K562 (cell line): ENCODE measurements around the gene LRCH1. TPM values are rescaled to one million over a fixed set of nuclear protein-coding genes. Genes with fewer than 3 reads are reported as not detected.

Experiments used
- ATAC-seq: fragments of 200-7000 bp; cut with Tn5 transposase; 3 replicates; pipeline ENCODE4 v1.9.1; 2020; ENCODE audit warnings: moderate library complexity
- BruUV-seq: library from RNA; stranded (reverse); fragments of 400-500 nt; replicated peaks from 2 replicates; lab custom pipeline; 2021; lab: Mats Ljungman, UMichigan
- CTCF ChIA-PET: fragments of 300-600 bp; formaldehyde crosslinking; extraction: SDS; loops from one replicate; lab custom pipeline; 2021; ENCODE audit warnings: low intra/inter-chr PET ratio; lab: Yijun Ruan, JAX
- POLR2A ChIA-PET: fragments of 300-600, 350-650 bp; sonication (Branson Sonifier 250); formaldehyde crosslinking; extraction: SDS; loops from one replicate; lab custom pipeline; 2021; ENCODE audit warnings: antibody characterized with exemption, inconsistent platforms; lab: Yijun Ruan, JAX
- DNase-seq, 4 experiments: peaks; one replicate each; pipeline versions ENCODE4 v3.0.0 to v3.0.0-alpha.2; 2011 to 2018; ENCODE audit warnings: low spot score in 3 of 4, mixed read lengths in 3 of 4; ENCODE audit errors: extremely low read depth in 1 of 4
- FAIRE-seq: peaks from 2 replicates; lab custom pipeline; 2011; peaks lifted over from hg19 to GRCh38; lab: Jason Lieb, UNC
- H2AFZ ChIP-seq: 2 replicates; pipeline ENCODE4 v1.6.0; 2011; ENCODE audit warnings: low read depth, low read length, control low read depth, inconsistent platforms
- H3K27ac ChIP-seq: fragments of 200-600 bp; 3 replicates; pipeline ENCODE4 v1.8.0; 2011; ENCODE audit warnings: low read depth, mild to moderate bottlenecking, control low read depth, inconsistent platforms, low read length, moderate library complexity, mixed read lengths; ENCODE audit errors: extremely low read depth
- H3K27me3 ChIP-seq, 2 experiments: fragments of 300-600 bp in 1 of 2; 2 replicates in 1 of 2; 3 replicates in 1 of 2; pipeline versions ENCODE4 v1.6.0 to v1.8.0; 2011; ENCODE audit warnings: inconsistent platforms in 2 of 2, low read length in 2 of 2, mild to moderate bottlenecking in 1 of 2, mixed read lengths in 1 of 2, moderate library complexity in 1 of 2; ENCODE audit not compliant: control insufficient read depth in 2 of 2, insufficient read depth in 2 of 2
- H3K36me3 ChIP-seq: fragments of 300-600 bp; 3 replicates; pipeline ENCODE4 v1.8.0; 2011; ENCODE audit warnings: mild to moderate bottlenecking, low read length, inconsistent platforms; ENCODE audit not compliant: control insufficient read depth, insufficient read depth
- H3K4me1 ChIP-seq, 2 experiments: fragments of 200-600 bp in 1 of 2; replicated peaks in 1 of 2; 2 replicates in 1 of 2; 3 replicates in 1 of 2; pipeline versions ENCODE4 v1.5.1 to v1.8.0; 2011; ENCODE audit warnings: inconsistent platforms in 2 of 2, low read length in 2 of 2, mild to moderate bottlenecking in 1 of 2, mixed read lengths in 1 of 2, moderate library complexity in 1 of 2; ENCODE audit not compliant: control insufficient read depth in 2 of 2, insufficient read depth in 2 of 2
- H3K4me2 ChIP-seq: 2 replicates; pipeline ENCODE4 v1.6.1; 2011; ENCODE audit warnings: low read length, control low read depth, inconsistent platforms, mixed read lengths; ENCODE audit not compliant: insufficient read depth
- H3K4me3 ChIP-seq: fragments of 200-600 bp; sonication (generic), shearing (Covaris generic); 2 replicates; pipeline ENCODE4 v1.5.1; 2016; ENCODE audit warnings: control low read depth, inconsistent platforms
- H3K79me2 ChIP-seq: fragments of 200-600 bp; 3 replicates; pipeline ENCODE4 v1.8.0; 2011; ENCODE audit warnings: low read length, inconsistent platforms; ENCODE audit not compliant: control insufficient read depth, insufficient read depth
- H3K9ac ChIP-seq, 2 experiments: 2 replicates each; pipeline versions ENCODE4 v1.6.0 to v1.6.1; 2011; ENCODE audit warnings: low read depth in 2 of 2, low read length in 2 of 2, control low read depth in 1 of 2, inconsistent platforms in 1 of 2, mild to moderate bottlenecking in 1 of 2, mixed read lengths in 1 of 2; ENCODE audit not compliant: insufficient read depth in 1 of 2
- H3K9me1 ChIP-seq: one replicate; pipeline ENCODE4 v1.6.0; 2011; ENCODE audit warnings: inconsistent platforms, mild to moderate bottlenecking, low read length, moderate library complexity; ENCODE audit not compliant: control insufficient read depth, insufficient read depth
- H3K9me3 ChIP-seq: replicated peaks from 2 replicates; pipeline ENCODE4 v1.5.1; 2011; ENCODE audit warnings: low read depth, low read length, inconsistent platforms; ENCODE audit not compliant: control insufficient read depth, insufficient read depth
- H4K20me1 ChIP-seq: replicated peaks from 2 replicates; pipeline ENCODE4 v1.6.1; 2011; ENCODE audit warnings: low read length, inconsistent platforms, mixed read lengths; ENCODE audit not compliant: control insufficient read depth, insufficient read depth
- ARID1B ChIP-seq: fragments of 450-650 bp; IDR thresholded peaks from 2 replicates; pipeline ENCODE4 v1.6.1; 2016; ENCODE audit warnings: antibody characterized with exemption, mild to moderate bottlenecking, inconsistent platforms
- DDX20 ChIP-seq: fragments of 450-650 bp; IDR thresholded peaks from 2 replicates; pipeline ENCODE4 v1.6.1; 2016; ENCODE audit warnings: missing genetic modification characterization, low read depth, mild to moderate bottlenecking, missing compliant biosample characterization, moderate library complexity
- EWSR1 ChIP-seq: fragments of 450-650 bp; IDR thresholded peaks from 2 replicates; pipeline ENCODE4 v1.6.1; 2018; ENCODE audit warnings: borderline replicate concordance, mild to moderate bottlenecking, low read depth, moderate library complexity; ENCODE audit not compliant: partially characterized antibody
- GATAD2B ChIP-seq: fragments of 450-650 bp; IDR thresholded peaks from 2 replicates; pipeline ENCODE4 v1.6.1; 2017; ENCODE audit warnings: mild to moderate bottlenecking, borderline replicate concordance
- HNRNPL ChIP-seq: fragments of 200-400 bp; formaldehyde crosslinking; IDR thresholded peaks from 2 replicates; pipeline ENCODE4 v1.6.1; 2017; ENCODE audit warnings: low read depth, mild to moderate bottlenecking, low read length
- NFXL1 ChIP-seq: fragments of 450-650 bp; formaldehyde crosslinking; IDR thresholded peaks from 2 replicates; pipeline ENCODE4 v1.4.0; 2021; ENCODE audit warnings: mild to moderate bottlenecking
- ZNF316 ChIP-seq: fragments of 450-650 bp; IDR thresholded peaks from 2 replicates; pipeline ENCODE4 v1.6.1; 2016
- ZNF79 ChIP-seq: fragments of 250-450 bp; sonication (Bioruptor Pico); IDR thresholded peaks from 2 replicates; pipeline ENCODE4 v1.4.0; 2020; ENCODE audit warnings: low read depth, mild to moderate bottlenecking, moderate library complexity
- WGBS: fragments of 100-300 bp; shearing (Covaris generic); methylation state at CpG from one replicate; pipeline ENCODE4 v1.1.6; 2016; ENCODE audit warnings: low coverage, mixed read lengths; ENCODE audit not compliant: insufficient coverage; ENCODE audit errors: missing lambda C conversion rate; 5-methylcytosine and 5-hydroxymethylcytosine counted together
- in situ Hi-C: fragments of 300-500 bp; cut with MboI; formaldehyde crosslinking; loops from 4 replicates; pipeline ENCODE4 v1.15.0; 2018; ENCODE audit warnings: inconsistent platforms, mixed read lengths
- intact Hi-C: fragments of 100-400 bp; cut with micrococcal nuclease; formaldehyde crosslinking; loops from 2 replicates; pipeline ENCODE4 v1.14.2; 2022
- polyA plus RNA-seq, 8 experiments: library from polyadenylated mRNA; depleted of rRNA in 4 of 8; stranded (reverse) in 5 of 8; unstranded in 3 of 8; fragments of >200 nt; fragmentation: Nextera tagmentation in 2 of 8; fragmentation: Illumina TruSeq in 1 of 8; extraction: Ambion mirVana in 2 of 8; extraction: Trizol in 1 of 8; gene quantifications; 2 replicates each; pipeline versions ENCODE4 v1.2.1 to v1.2.3, GENCODE V29; 2011 to 2014; ENCODE audit warnings: inconsistent platforms in 1 of 8, missing spikeins in 1 of 8
- total RNA-seq, 7 experiments: library from RNA; depleted of rRNA in 6 of 7; stranded (reverse); fragments of >200 nt in 6 of 7; fragmentation: Illumina TruSeq in 2 of 7; extraction: Trizol in 2 of 7; gene quantifications; 2 replicates each; pipeline versions ENCODE4 v1.2.1 to v1.2.3, GENCODE V29; 2011 to 2021; ENCODE audit warnings: low replicate concordance in 1 of 7
- TF ChIP-seq, protein P1 (sequence below), 2 experiments: fragments of 450-650 bp in 1 of 2; sonication (generic) in 1 of 2; formaldehyde crosslinking in 1 of 2; IDR thresholded peaks in 1 of 2; conservative IDR thresholded peaks in 1 of 2; 2 replicates each; pipeline versions ENCODE4 v1.6.1 to v1.8.1; 2016 to 2023; ENCODE audit warnings: mild to moderate bottlenecking in 2 of 2, moderate library complexity in 2 of 2, inconsistent platforms in 1 of 2, missing genetic modification reagents in 1 of 2
- TF ChIP-seq, protein P2 (sequence below): fragments of 450-650 bp; IDR thresholded peaks from 2 replicates; pipeline ENCODE4 v1.6.1; 2016; ENCODE audit warnings: low read depth, mild to moderate bottlenecking, moderate library complexity
- TF ChIP-seq, protein P3 (sequence below): sonication (generic); formaldehyde crosslinking; IDR thresholded peaks from 2 replicates; pipeline ENCODE4 v1.8.1; 2023; ENCODE audit warnings: mild to moderate bottlenecking, missing genetic modification reagents
- TF ChIP-seq, protein P4 (sequence below): fragments of 250-450 bp; sonication (Bioruptor Pico); IDR thresholded peaks from 2 replicates; pipeline ENCODE4 v1.5.0; 2020; ENCODE audit warnings: mild to moderate bottlenecking

Gene LRCH1
- total and polyA plus RNA-seq, 9 of the 15 experiments (the other 6 are each of a cell fraction or from before 2014, with no cell fraction given) = 1.1 to 6.8 (median 3.7) TPM

DNA sequence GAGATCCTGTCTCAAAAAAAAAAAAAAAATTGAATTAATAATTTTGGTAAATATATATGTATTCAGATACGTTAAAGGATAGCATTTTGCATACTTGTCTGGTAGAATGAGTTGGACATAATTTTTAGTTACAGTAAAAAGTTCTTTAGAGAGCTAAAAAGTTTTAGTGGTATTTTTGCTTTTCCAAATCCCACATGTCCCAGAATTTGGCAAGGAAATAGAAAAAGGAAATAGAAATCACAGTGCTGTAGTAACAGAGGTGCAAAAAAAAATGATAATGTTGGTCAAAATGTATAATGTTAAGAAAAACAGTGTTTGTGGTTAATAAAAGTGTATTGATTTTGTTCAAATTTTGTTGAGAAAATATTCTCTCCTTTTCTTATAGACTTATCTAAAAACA is 96.8 kb downstream of the LRCH1 start:
- WGBS = 45% methylated on average over 1 of the region's 1 CpG
- ChIA-PET POLR2A (no interaction called here), CTCF (no interaction called here)
- H3K9me1 ChIP-seq = no peaks in the 10 kb centered on the region
- H2AFZ ChIP-seq = no peak overlapping the region
- H3K4me1 ChIP-seq = no peaks in the 10 kb centered on the region
- H3K4me3 ChIP-seq = no peak overlapping the region
- DNase-seq (no peak), ATAC-seq (no peak), FAIRE-seq (no peak)
- no peaks in the 10 kb centered on the region for H3K27me3 ChIP-seq
- TF ChIP-seq GATAD2B (no peak), NFXL1 (no peak), EWSR1 (no peak)
- TF ChIP-seq, protein P1, sequence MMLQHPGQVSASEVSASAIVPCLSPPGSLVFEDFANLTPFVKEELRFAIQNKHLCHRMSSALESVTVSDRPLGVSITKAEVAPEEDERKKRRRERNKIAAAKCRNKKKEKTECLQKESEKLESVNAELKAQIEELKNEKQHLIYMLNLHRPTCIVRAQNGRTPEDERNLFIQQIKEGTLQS (IDR thresholded peaks at IDR 0.05) = no peak
- TF ChIP-seq, protein P1 (CRISPR knock-in tag; conservative IDR thresholded peaks at IDR 0.05) = no peak
- no peak overlapping the region for H3K27ac ChIP-seq
- no peaks in the 10 kb centered on the region; the same call in 1 of the 2 replicates for H4K20me1 ChIP-seq
- H3K9me3 ChIP-seq = no peaks in the 10 kb centered on the region
- no peak overlapping the region for H3K9ac ChIP-seq
- peaks cover 9% of the 10 kb centered on the region; the same call in 1 of the 3 replicates for H3K79me2 ChIP-seq
- no TSS peak for BruUV-seq
- no peak overlapping the region for H3K4me2 ChIP-seq
- in situ Hi-C loops = no loop called here
- intact Hi-C loops = no loop called here
- H3K36me3 ChIP-seq = peaks cover 3% of the 10 kb centered on the region; the same call in 1 of the 3 replicates

DNA sequence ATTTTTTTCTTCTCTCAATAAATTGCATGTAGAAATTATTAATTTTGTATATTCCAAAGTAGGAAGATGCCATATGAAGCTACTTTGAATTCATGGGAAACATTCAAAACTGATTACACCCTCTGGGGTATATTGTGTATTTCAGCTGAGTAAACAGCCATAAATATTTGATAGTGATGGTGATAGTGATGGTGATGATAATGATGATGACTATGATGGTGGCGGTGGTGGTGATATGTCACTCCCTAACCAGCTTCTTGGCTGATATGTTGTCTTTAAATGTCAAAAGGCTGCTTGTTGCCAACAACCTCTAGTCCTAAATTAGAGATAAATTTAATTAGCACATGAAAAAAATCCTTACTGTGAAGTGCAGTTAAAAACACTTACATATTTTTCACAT is 102.0 kb downstream of the LRCH1 start:
- no peak overlapping the region for H3K4me2 ChIP-seq
- no peaks in the 10 kb centered on the region for H3K79me2 ChIP-seq
- no TSS peak for BruUV-seq
- H4K20me1 ChIP-seq = no peaks in the 10 kb centered on the region
- in situ Hi-C loops = no loop called here
- H2AFZ ChIP-seq = no peak overlapping the region
- H3K4me3 ChIP-seq = no peak overlapping the region
- intact Hi-C loops = no loop called here
- FAIRE-seq (no peak), DNase-seq (no peak), ATAC-seq (no peak)
- no peaks in the 10 kb centered on the region for H3K9me3 ChIP-seq
- POLR2A ChIA-PET = no interaction called here
- no peak overlapping the region for H3K27ac ChIP-seq
- WGBS = 43% methylated on average over 1 of the region's 1 CpG
- H3K36me3 ChIP-seq = peaks cover 3% of the 10 kb centered on the region; the same call in 1 of the 3 replicates
- H3K9ac ChIP-seq = no peak overlapping the region
- no peaks in the 10 kb centered on the region for H3K27me3 ChIP-seq
- CTCF ChIA-PET = no interaction called here
- H3K9me1 ChIP-seq = no peaks in the 10 kb centered on the region
- H3K4me1 ChIP-seq = no peaks in the 10 kb centered on the region
- TF ChIP-seq ARID1B = no peak
- no peak for TF ChIP-seq ZNF316
- no peak for TF ChIP-seq HNRNPL
- TF ChIP-seq, protein P2, sequence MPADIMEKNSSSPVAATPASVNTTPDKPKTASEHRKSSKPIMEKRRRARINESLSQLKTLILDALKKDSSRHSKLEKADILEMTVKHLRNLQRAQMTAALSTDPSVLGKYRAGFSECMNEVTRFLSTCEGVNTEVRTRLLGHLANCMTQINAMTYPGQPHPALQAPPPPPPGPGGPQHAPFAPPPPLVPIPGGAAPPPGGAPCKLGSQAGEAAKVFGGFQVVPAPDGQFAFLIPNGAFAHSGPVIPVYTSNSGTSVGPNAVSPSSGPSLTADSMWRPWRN = no peak
- no peak for TF ChIP-seq DDX20 (tag)
- TF ChIP-seq, protein P3, sequence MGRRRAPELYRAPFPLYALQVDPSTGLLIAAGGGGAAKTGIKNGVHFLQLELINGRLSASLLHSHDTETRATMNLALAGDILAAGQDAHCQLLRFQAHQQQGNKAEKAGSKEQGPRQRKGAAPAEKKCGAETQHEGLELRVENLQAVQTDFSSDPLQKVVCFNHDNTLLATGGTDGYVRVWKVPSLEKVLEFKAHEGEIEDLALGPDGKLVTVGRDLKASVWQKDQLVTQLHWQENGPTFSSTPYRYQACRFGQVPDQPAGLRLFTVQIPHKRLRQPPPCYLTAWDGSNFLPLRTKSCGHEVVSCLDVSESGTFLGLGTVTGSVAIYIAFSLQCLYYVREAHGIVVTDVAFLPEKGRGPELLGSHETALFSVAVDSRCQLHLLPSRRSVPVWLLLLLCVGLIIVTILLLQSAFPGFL (CRISPR knock-in tag) = no peak
- TF ChIP-seq, protein P4, sequence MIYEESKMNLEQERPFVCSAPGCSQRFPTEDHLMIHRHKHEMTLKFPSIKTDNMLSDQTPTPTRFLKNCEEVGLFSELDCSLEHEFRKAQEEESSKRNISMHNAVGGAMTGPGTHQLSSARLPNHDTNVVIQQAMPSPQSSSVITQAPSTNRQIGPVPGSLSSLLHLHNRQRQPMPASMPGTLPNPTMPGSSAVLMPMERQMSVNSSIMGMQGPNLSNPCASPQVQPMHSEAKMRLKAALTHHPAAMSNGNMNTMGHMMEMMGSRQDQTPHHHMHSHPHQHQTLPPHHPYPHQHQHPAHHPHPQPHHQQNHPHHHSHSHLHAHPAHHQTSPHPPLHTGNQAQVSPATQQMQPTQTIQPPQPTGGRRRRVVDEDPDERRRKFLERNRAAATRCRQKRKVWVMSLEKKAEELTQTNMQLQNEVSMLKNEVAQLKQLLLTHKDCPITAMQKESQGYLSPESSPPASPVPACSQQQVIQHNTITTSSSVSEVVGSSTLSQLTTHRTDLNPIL (CRISPR knock-in tag) = no peak
- no peak for TF ChIP-seq ZNF79 (CRISPR knock-in tag)
